Skeletal muscle satellite cell (primary cell): ENCODE results near the gene CLIP2.
"Not testable (repeated sequence)": the region's sequence is repeated elsewhere in the genome, so short reads cannot be mapped to it uniquely, and the experiment has no call there.

Experiments used
- H3K27me3 ChIP-seq: 2 replicates; pipeline ENCODE4 v1.7.0; 2013; ENCODE audit warnings: low read length; ENCODE audit not compliant: control insufficient read depth, insufficient read depth
- H3K36me3 ChIP-seq: 2 replicates; pipeline ENCODE4 v1.7.0; 2013; ENCODE audit warnings: mild to moderate bottlenecking, control low read depth, low read length; ENCODE audit not compliant: insufficient read depth
- H3K4me1 ChIP-seq: 2 replicates; pipeline ENCODE4 v1.7.0; 2013; ENCODE audit warnings: low read length; ENCODE audit not compliant: control insufficient read depth, insufficient read depth
- H3K4me2 ChIP-seq: 2 replicates; pipeline ENCODE4 v1.7.0; 2013; ENCODE audit warnings: mild to moderate bottlenecking, low read length
- H3K4me3 ChIP-seq: 2 replicates; pipeline ENCODE4 v1.7.0; 2013; ENCODE audit warnings: low read length
- H3K9ac ChIP-seq: 2 replicates; pipeline ENCODE4 v1.7.0; 2013; ENCODE audit warnings: mild to moderate bottlenecking, low read depth, low read length, moderate library complexity
- H3K9me3 ChIP-seq: replicated peaks from 2 replicates; pipeline ENCODE4 v1.7.0; 2013; ENCODE audit warnings: mild to moderate bottlenecking, control low read depth, low read length

Gene CLIP2

GRCh38 chr7:74344786-74345185, 55.6 kb downstream of the CLIP2 start:
- no peak overlapping the region for H3K9ac ChIP-seq
- H3K4me2 ChIP-seq = no peak overlapping the region
- H3K36me3 ChIP-seq = peaks cover 13% of the 10 kb centered on the region
- no peak overlapping the region for H3K4me3 ChIP-seq
- H3K27me3 ChIP-seq = no peaks in the 10 kb centered on the region
- no peaks in the 10 kb centered on the region for H3K9me3 ChIP-seq
- H3K4me1 ChIP-seq = peaks cover 12% of the 10 kb centered on the region

DNA sequence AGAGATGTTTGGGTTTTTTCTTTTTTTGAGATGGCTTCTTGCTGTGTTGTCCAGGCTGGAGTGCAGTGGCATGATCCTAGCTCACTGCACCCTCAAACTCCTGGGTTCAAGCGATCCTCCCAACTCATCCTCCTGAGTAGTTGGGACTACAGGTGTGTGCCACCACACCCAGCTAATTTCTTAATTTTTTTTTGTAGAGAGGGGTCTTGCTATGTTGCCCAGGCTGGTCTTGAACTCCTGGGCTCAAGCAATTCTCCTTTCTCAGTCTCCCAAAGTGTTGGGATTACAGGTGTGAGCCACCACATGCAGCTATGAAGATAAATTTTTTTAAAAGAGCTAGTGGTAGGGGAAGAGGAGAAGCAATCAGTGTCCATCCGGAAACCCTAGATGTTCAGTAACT, 56.8 kb downstream of the CLIP2 start:
- no peak overlapping the region for H3K4me3 ChIP-seq
- no peak overlapping the region for H3K9ac ChIP-seq
- no peak overlapping the region for H3K4me2 ChIP-seq
- H3K9me3 ChIP-seq = no peaks in the 10 kb centered on the region
- H3K36me3 ChIP-seq = peaks cover 6% of the 10 kb centered on the region
- H3K27me3 ChIP-seq = no peaks in the 10 kb centered on the region
- peaks cover 12% of the 10 kb centered on the region for H3K4me1 ChIP-seq

DNA sequence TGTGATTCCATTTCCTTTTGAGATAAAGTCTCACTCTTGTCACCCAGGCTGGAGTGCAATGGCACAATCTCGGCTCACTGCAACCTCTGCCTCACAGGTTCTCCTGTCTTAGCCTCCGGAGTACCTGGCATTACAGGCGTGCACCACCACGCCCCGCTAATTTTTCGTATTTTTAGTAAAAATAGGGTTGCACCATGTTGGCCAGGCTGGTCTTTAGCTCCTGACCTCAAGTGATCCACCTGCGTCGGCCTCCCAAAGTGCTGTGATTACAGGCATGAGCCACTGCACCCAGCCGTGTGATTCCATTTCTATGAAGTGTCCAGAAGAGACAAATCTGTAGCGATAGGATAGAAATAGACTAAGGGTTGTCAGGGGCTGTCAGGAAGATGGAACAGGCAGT, 60.4 kb downstream of the CLIP2 start:
- H3K4me2 ChIP-seq = no peak overlapping the region
- peaks cover 7% of the 10 kb centered on the region for H3K36me3 ChIP-seq
- no peak overlapping the region for H3K4me3 ChIP-seq
- H3K9me3 ChIP-seq = no peaks in the 10 kb centered on the region
- no peaks in the 10 kb centered on the region for H3K27me3 ChIP-seq
- H3K4me1 ChIP-seq = peaks cover under 1% of the 10 kb centered on the region
- no peak overlapping the region for H3K9ac ChIP-seq

GRCh38 chr7:74350751-74351150, 61.5 kb downstream of the CLIP2 start:
- Histone ChIP-seq H3K9ac (no peak overlapping the region), H3K4me1 (peaks cover 5% of the 10 kb centered on the region), H3K4me3 (no peak overlapping the region), H3K4me2 (no peak overlapping the region), H3K27me3 (no peaks in the 10 kb centered on the region), H3K9me3 (no peaks in the 10 kb centered on the region), H3K36me3 (peaks cover 13% of the 10 kb centered on the region)

DNA sequence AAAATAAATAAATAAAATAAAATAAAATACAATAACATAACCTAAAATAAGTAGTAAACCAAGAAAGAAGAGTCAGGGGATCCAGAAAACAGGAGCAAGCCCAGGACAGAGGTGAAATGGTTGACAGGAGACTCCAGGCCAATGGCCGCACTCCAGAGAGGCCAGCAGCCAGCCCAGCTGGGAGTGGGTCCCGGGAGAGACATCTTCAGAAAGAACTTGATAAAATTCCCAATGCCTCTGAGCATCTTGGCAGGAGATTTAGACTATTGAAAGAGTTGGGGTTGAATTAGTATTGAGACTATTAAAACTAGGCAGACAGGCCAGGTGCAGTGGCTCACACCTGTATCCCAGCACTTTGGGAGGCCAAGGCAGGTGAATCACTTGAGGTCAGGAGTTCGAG, 62.6 kb downstream of the CLIP2 start:
- Histone ChIP-seq H3K4me1 (peaks cover 5% of the 10 kb centered on the region), H3K36me3 (peaks cover 24% of the 10 kb centered on the region)

DNA sequence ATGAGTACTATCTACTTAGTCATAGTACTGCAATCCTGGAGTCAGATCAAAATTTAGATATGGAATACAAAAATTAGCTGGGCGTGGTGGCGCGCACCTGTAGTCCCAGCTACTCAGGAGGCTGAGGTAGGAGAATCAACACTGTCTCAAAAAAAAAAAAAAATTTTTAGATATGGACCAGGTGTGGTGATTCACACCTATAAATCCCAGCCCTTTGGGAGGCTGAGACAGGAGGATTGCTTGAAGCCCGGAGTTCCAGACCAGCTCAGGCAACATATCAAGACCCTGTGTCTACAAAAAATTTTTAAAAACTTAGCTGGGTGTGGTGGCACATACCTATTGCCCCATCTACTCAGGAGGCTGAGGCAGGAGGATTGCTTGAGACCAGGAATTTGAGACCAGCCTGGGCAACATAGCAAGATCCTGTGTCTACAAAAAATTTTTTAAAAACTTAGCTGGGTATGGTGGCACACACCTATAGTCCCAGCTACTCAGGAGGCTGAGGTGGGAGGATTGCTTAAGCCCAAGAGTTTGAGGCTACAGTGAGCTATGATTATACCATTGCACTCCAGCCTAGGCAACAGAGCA, 63.4 kb downstream of the CLIP2 start:
- not testable (repeated sequence) for H3K4me2 ChIP-seq, H3K4me3 ChIP-seq, H3K27me3 ChIP-seq, H3K9ac ChIP-seq, H3K4me1 ChIP-seq, H3K9me3 ChIP-seq
- peaks cover 30% of the 10 kb centered on the region for H3K36me3 ChIP-seq

More for the DNA sequence above, 62.6 kb downstream of the CLIP2 start:
- H3K27me3 ChIP-seq = no peaks in the 10 kb centered on the region
- H3K4me2 ChIP-seq = no peak overlapping the region
- no peak overlapping the region for H3K9ac ChIP-seq
- no peaks in the 10 kb centered on the region for H3K9me3 ChIP-seq
- no peak overlapping the region for H3K4me3 ChIP-seq

GRCh38 chr7:74354009-74354408, 64.8 kb downstream of the CLIP2 start:
- H3K9me3 ChIP-seq = no peaks in the 10 kb centered on the region
- H3K27me3 ChIP-seq = no peaks in the 10 kb centered on the region
- no peak overlapping the region for H3K4me2 ChIP-seq
- H3K4me1 ChIP-seq = peaks cover 5% of the 10 kb centered on the region
- H3K36me3 ChIP-seq = peaks cover 30% of the 10 kb centered on the region
- no peak overlapping the region for H3K9ac ChIP-seq
- no peak overlapping the region for H3K4me3 ChIP-seq

GRCh38 chr7:74355091-74355490, 65.9 kb downstream of the CLIP2 start:
- H3K4me1 ChIP-seq = peaks cover 5% of the 10 kb centered on the region
- no peak overlapping the region for H3K4me3 ChIP-seq
- peaks cover 36% of the 10 kb centered on the region for H3K36me3 ChIP-seq
- no peaks in the 10 kb centered on the region for H3K9me3 ChIP-seq
- no peaks in the 10 kb centered on the region for H3K27me3 ChIP-seq
- H3K4me2 ChIP-seq = no peak overlapping the region
- no peak overlapping the region for H3K9ac ChIP-seq

DNA sequence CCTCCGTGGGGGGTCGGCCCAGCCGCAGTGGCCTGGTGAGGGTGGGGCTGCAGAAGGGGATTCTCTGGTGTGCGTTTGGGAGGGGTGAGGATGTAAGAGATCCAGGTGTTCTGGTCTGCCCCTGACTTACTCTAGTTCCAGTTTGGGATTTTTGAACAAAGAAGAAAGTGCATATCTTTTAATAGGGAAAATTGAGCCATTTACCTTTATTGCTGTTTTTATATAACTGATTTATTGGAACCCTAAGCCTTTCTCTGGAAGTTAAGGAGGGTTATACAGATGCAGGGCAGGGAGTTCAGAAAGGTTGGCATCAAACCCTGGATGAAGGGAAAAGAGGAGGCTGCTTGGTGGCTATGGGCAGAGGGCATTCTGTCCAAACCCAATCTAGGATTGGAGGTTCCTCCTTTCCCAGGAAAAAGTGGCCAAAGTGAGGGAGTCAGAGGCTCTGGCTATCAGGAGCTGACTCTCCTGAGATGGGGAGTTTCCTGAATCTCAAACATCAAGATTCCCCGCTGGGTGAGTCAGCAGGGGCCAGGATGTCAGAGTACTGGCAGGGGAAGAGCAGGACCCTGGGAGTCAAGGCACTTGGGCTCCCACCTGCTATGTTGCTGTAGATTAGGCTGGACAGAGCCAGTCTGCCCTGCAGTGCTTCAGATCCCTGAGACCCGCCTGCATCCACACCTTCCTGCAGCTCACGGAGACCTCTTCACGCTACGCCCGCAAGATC, 67.5 kb downstream of the CLIP2 start:
- peaks cover 40% of the 10 kb centered on the region for H3K36me3 ChIP-seq
- H3K4me3 ChIP-seq = no peak overlapping the region
- no peaks in the 10 kb centered on the region for H3K9me3 ChIP-seq
- H3K4me1 ChIP-seq = peaks cover 5% of the 10 kb centered on the region
- H3K27me3 ChIP-seq = no peaks in the 10 kb centered on the region
- no peak overlapping the region for H3K9ac ChIP-seq
- no peak overlapping the region for H3K4me2 ChIP-seq

- Histone ChIP-seq H3K4me2 (no peak overlapping the region), H3K9ac (no peak overlapping the region), H3K27me3 (no peaks in the 10 kb centered on the region), H3K4me3 (no peak overlapping the region), H3K36me3 (peaks cover 47% of the 10 kb centered on the region), H3K9me3 (no peaks in the 10 kb centered on the region), H3K4me1 (peaks cover under 1% of the 10 kb centered on the region)
Observed at GRCh38 chr7:74360008-74360407, 70.8 kb downstream of the CLIP2 start.

- H3K4me3 ChIP-seq = no peak overlapping the region
- no peak overlapping the region for H3K4me2 ChIP-seq
- H3K4me1 ChIP-seq = no peaks in the 10 kb centered on the region
- no peak overlapping the region for H3K9ac ChIP-seq
- no peaks in the 10 kb centered on the region for H3K9me3 ChIP-seq
- H3K36me3 ChIP-seq = peaks cover 36% of the 10 kb centered on the region
- no peaks in the 10 kb centered on the region for H3K27me3 ChIP-seq
Observed at GRCh38 chr7:74362266-74362665, 73.1 kb downstream of the CLIP2 start.

GRCh38 chr7:74364061-74364460, 74.9 kb downstream of the CLIP2 start:
- H3K4me3 ChIP-seq = no peak overlapping the region
- H3K36me3 ChIP-seq = peaks cover 34% of the 10 kb centered on the region
- H3K4me1 ChIP-seq = no peaks in the 10 kb centered on the region
- H3K9ac ChIP-seq = no peak overlapping the region
- H3K27me3 ChIP-seq = no peaks in the 10 kb centered on the region
- no peaks in the 10 kb centered on the region for H3K9me3 ChIP-seq
- H3K4me2 ChIP-seq = no peak overlapping the region
